ENCODE measurements around the gene THOP1. TPM values are rescaled to one million over a fixed set of nuclear protein-coding genes. Genes with fewer than 3 reads are reported as not detected.

The THOP1 gene
- total and polyA plus RNA-seq, 2 experiments from 2014 or later = 81.3 to 111 TPM

- no peak overlapping the region for H3K4me3 ChIP-seq
- DNase-seq (ENCODE audit: low read depth in 1 of 2, low spot score in 1 of 2) = no peak
- H3K27ac ChIP-seq = no peak overlapping the region
- H3K36me3 ChIP-seq = peaks cover 22% of the 10 kb centered on the region
- TF ChIP-seq CTCF (IDR thresholded peaks at IDR 0.05; ENCODE audit: low read depth, low read length) = no peak
- H3K9me3 ChIP-seq (ENCODE audit: low read depth) = no peaks in the 10 kb centered on the region
- no peaks in the 10 kb centered on the region for H3K27me3 ChIP-seq
- H3K4me1 ChIP-seq (ENCODE audit: low read depth) = no peaks in the 10 kb centered on the region
Observed at GRCh38 chr19:2805991-2806649, 20.8 kb downstream of the THOP1 start.

GRCh38 chr19:2806736-2807378, 21.6 kb downstream of the THOP1 start:
- no peaks in the 10 kb centered on the region for H3K27me3 ChIP-seq
- H3K9me3 ChIP-seq (ENCODE audit: low read depth) = no peaks in the 10 kb centered on the region
- H3K4me1 ChIP-seq (ENCODE audit: low read depth) = no peaks in the 10 kb centered on the region
- TF ChIP-seq CTCF (IDR thresholded peaks at IDR 0.05; ENCODE audit: low read depth, low read length) = no peak
- no peak overlapping the region for H3K27ac ChIP-seq
- peaks cover 25% of the 10 kb centered on the region for H3K36me3 ChIP-seq
- H3K4me3 ChIP-seq = no peak overlapping the region
- no peak for DNase-seq (ENCODE audit: low read depth in 1 of 2, low spot score in 1 of 2)

GRCh38 chr19:2807379-2808128, 22.3 kb downstream of the THOP1 start:
- Histone ChIP-seq H3K36me3 (peaks cover 25% of the 10 kb centered on the region), H3K9me3 (ENCODE audit: low read depth) (no peaks in the 10 kb centered on the region), H3K27me3 (no peaks in the 10 kb centered on the region), H3K4me1 (ENCODE audit: low read depth) (no peaks in the 10 kb centered on the region), H3K27ac (no peak overlapping the region), H3K4me3 (no peak overlapping the region)
- TF ChIP-seq CTCF (IDR thresholded peaks at IDR 0.05; ENCODE audit: low read depth, low read length) = no peak
- no peak for DNase-seq (ENCODE audit: low read depth in 1 of 2, low spot score in 1 of 2)

DNA sequence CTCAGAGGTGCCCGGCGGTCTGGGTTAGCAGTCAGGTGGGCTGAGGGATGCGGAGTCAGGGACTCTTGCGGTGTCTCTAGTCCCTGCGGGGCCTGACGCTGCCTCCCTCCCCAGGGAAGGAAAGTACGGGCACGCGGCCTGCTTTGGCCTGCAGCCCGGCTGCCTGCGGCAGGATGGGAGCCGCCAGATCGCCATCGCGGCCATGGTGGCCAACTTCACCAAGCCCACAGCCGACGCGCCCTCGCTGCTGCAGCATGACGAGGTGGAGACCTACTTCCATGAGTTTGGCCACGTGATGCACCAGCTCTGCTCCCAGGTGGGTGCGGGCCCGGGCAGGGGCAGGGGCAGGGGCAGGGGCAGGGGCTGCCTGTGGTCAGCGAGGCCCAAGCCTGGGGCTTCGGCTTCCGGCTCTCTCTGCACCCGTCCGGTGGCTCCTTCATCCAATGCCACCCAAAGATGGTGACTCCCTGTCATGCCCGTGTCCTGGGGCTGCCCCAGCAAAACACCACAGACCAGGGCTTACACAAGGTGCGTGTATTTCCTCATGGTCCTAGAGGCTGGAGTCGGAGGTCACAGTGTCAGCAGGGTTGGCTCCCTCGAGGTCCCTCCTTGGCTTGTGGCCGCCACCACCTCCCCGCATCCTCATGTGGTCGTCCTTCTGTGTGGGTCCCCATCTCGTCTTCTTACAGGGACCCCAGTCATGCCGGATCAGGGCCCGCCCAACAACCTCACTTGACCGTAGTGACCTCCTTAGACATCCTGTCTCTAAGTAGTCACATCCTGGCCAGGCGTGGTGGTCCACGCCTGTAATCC, 23.0 kb downstream of the THOP1 start:
- H3K4me1 ChIP-seq (ENCODE audit: low read depth) = no peaks in the 10 kb centered on the region
- H3K4me3 ChIP-seq = no peak overlapping the region
- peaks cover 25% of the 10 kb centered on the region for H3K36me3 ChIP-seq
- H3K27ac ChIP-seq = no peak overlapping the region
- no peak for TF ChIP-seq CTCF (IDR thresholded peaks at IDR 0.05; ENCODE audit: low read depth, low read length)
- no peaks in the 10 kb centered on the region for H3K9me3 ChIP-seq (ENCODE audit: low read depth)
- DNase-seq (ENCODE audit: low read depth in 1 of 2, low spot score in 1 of 2) = no peak
- no peaks in the 10 kb centered on the region for H3K27me3 ChIP-seq

DNA sequence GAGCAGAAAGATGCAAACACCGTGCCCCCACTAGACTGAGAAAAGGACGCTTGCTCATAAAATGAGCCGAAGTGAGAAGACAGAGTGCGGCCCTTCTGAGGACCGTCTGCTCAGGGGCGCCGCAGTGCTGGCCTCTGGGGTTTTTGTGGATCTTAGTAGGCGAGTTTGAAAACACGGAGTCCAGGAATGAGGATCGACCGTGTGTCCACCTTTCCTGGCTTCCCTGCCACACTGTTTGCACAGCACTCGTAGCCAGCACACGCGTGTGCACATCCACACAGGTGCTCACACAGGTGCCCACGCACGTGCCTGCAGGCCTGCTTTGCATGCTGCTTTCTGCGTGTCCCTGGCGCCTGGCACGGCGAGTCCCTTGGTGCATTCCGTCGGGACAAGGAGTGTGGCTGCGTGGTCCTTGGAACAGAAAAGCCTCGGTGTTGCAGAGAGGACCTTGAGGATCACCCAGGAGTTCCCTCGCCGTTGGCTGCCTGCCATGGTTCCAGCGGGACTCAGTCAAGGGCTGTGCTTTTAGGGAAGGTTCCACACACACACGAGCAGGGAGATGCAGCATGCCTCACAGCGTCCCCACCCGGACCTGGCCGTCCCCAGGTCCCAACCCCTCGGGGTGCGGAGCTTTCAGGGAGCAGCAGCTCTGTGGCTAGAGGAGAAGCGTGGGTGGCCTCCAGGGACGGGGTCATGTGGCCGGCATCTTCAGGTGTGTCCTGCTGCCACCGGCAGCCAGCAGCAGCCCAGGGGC, 24.3 kb downstream of the THOP1 start:
- no peak for DNase-seq (ENCODE audit: low read depth in 1 of 2, low spot score in 1 of 2)
- Histone ChIP-seq H3K4me3 (no peak overlapping the region), H3K27ac (no peak overlapping the region), H3K36me3 (peaks cover 29% of the 10 kb centered on the region), H3K27me3 (no peaks in the 10 kb centered on the region), H3K9me3 (ENCODE audit: low read depth) (no peaks in the 10 kb centered on the region), H3K4me1 (ENCODE audit: low read depth) (no peaks in the 10 kb centered on the region)
- TF ChIP-seq CTCF (IDR thresholded peaks at IDR 0.05; ENCODE audit: low read depth, low read length) = no peak

Data from cardiac muscle cell (in vitro differentiated cells and primary cell).